H1 (cell line): ENCODE data around the gene REPS2. TPM values are rescaled to one million over a fixed set of nuclear protein-coding genes. Genes with fewer than 3 reads are reported as not detected.
"Not testable (repeated sequence)": the region's sequence is repeated elsewhere in the genome, so short reads cannot be mapped to it uniquely, and the experiment has no call there.

ENCODE experiments used
- CTCF ChIA-PET: fragments of 300-600 bp; sonication (Branson Sonifier 250); formaldehyde crosslinking; loops from one replicate; lab custom pipeline; 2021; ENCODE audit not compliant: partially characterized antibody; lab: Charles Lee
- POLR2A ChIA-PET: fragments of 300-600 bp; sonication (Branson Sonifier 250); formaldehyde crosslinking; loops from one replicate; lab custom pipeline; 2021; ENCODE audit warnings: inconsistent platforms; ENCODE audit not compliant: partially characterized antibody; lab: Charles Lee
- DNase-seq, 2 experiments: peaks; one replicate each; pipeline versions ENCODE4 v3.0.0 to v3.0.0-alpha.2; 2010 to 2022; ENCODE audit warnings: low spot score in 2 of 2, low read depth in 1 of 2, mixed read lengths in 1 of 2
- FAIRE-seq: peaks from 2 replicates; lab custom pipeline; 2011; peaks lifted over from hg19 to GRCh38; lab: Jason Lieb, UNC
- H2AFZ ChIP-seq: 2 replicates; pipeline ENCODE4 v1.8.1; 2012; ENCODE audit warnings: low read length, inconsistent platforms
- H2AK5ac ChIP-seq: 2 replicates; pipeline ENCODE4 v1.6.1; 2013; ENCODE audit warnings: low read depth, low read length
- H2BK120ac ChIP-seq: replicated peaks from 2 replicates; pipeline ENCODE3; 2013; ENCODE audit warnings: low read depth, low read length, inconsistent platforms
- H2BK12ac ChIP-seq: 2 replicates; pipeline ENCODE4 v1.6.1; 2013; ENCODE audit warnings: low read depth, low read length
- H2BK15ac ChIP-seq: 2 replicates; pipeline ENCODE4 v1.6.1; 2013; ENCODE audit warnings: low read length
- H2BK20ac ChIP-seq: 2 replicates; pipeline ENCODE4 v1.6.1; 2013; ENCODE audit warnings: low read length
- H2BK5ac ChIP-seq: 2 replicates; pipeline ENCODE4 v1.6.1; 2013; ENCODE audit warnings: low read depth, low read length
- H3K14ac ChIP-seq: 2 replicates; pipeline ENCODE4 v1.6.1; 2013; ENCODE audit warnings: inconsistent platforms; ENCODE audit not compliant: insufficient read length
- H3K18ac ChIP-seq: 2 replicates; pipeline ENCODE4 v1.6.1; 2013; ENCODE audit warnings: low read length; ENCODE audit errors: extremely low read depth
- H3K23ac ChIP-seq: 2 replicates; pipeline ENCODE4 v1.6.1; 2013; ENCODE audit warnings: inconsistent platforms; ENCODE audit not compliant: insufficient read length
- H3K23me2 ChIP-seq: 2 replicates; pipeline ENCODE4 v1.6.1; 2013; ENCODE audit warnings: low read depth, low read length
- H3K27ac ChIP-seq: 2 replicates; pipeline ENCODE4 v1.6.1; 2011; ENCODE audit warnings: low read depth, low read length, inconsistent platforms
- H3K27me3 ChIP-seq, 4 experiments: replicated peaks in 1 of 4; 1 replicate in 1 of 4; 2 replicates in 3 of 4; pipeline versions ENCODE4 v1.6.1 to v1.8.1; 2011 to 2013; ENCODE audit warnings: low read length in 3 of 4, mild to moderate bottlenecking in 3 of 4, inconsistent platforms in 2 of 4, mixed read lengths in 2 of 4, moderate library complexity in 1 of 4; ENCODE audit not compliant: control insufficient read depth in 3 of 4, insufficient read depth in 3 of 4; ENCODE audit errors: extremely low read depth in 1 of 4
- H3K36me3 ChIP-seq, 4 experiments: 2 replicates each; pipeline versions ENCODE4 v1.6.1 to v1.8.1; 2011 to 2013; ENCODE audit warnings: mild to moderate bottlenecking in 4 of 4, low read length in 3 of 4, moderate library complexity in 2 of 4, control low read depth in 1 of 4, inconsistent platforms in 1 of 4; ENCODE audit not compliant: insufficient read depth in 4 of 4, control insufficient read depth in 2 of 4
- H3K4ac ChIP-seq: replicated peaks from 2 replicates; pipeline ENCODE3; 2013; ENCODE audit warnings: low read length, low read depth, mixed read lengths, inconsistent platforms; ENCODE audit not compliant: insufficient read length
- H3K4me1 ChIP-seq, 4 experiments: replicated peaks in 1 of 4; 1 replicate in 1 of 4; 2 replicates in 3 of 4; pipeline versions ENCODE4 v1.6.1 to v1.8.1; 2011 to 2013; ENCODE audit warnings: low read length in 3 of 4, inconsistent platforms in 2 of 4, mixed read lengths in 1 of 4; ENCODE audit not compliant: insufficient read depth in 4 of 4, control insufficient read depth in 3 of 4
- H3K4me2 ChIP-seq, 2 experiments: 2 replicates each; pipeline versions ENCODE4 v1.6.1 to v1.8.1; 2011 to 2013; ENCODE audit warnings: low read depth in 2 of 2, low read length in 2 of 2, control low read depth in 1 of 2, inconsistent platforms in 1 of 2, mild to moderate bottlenecking in 1 of 2; ENCODE audit not compliant: insufficient read depth in 1 of 2
- H3K4me3 ChIP-seq, 4 experiments: fragments of 200-600, 300-600 bp in 1 of 4; sonication (generic), shearing (Covaris generic), sonication (Bioruptor Twin) in 1 of 4; 2 replicates each; pipeline versions ENCODE4 v1.5.1 to v1.8.1; 2011 to 2016; ENCODE audit warnings: low read length in 4 of 4, low read depth in 3 of 4, control low read depth in 2 of 4, inconsistent platforms in 2 of 4, mild to moderate bottlenecking in 2 of 4, mixed read lengths in 1 of 4, moderate library complexity in 1 of 4; ENCODE audit not compliant: insufficient read depth in 2 of 4; ENCODE audit errors: extremely low read depth in 1 of 4
- H3K56ac ChIP-seq: replicated peaks from 2 replicates; pipeline ENCODE3; 2013; ENCODE audit warnings: low read depth, mild to moderate bottlenecking, mixed read lengths, low read length, inconsistent platforms; ENCODE audit not compliant: insufficient read length
- H3K79me1 ChIP-seq: 2 replicates; pipeline ENCODE4 v1.6.1; 2013; ENCODE audit warnings: low read depth, low read length, control low read depth
- H3K79me2 ChIP-seq, 2 experiments: 2 replicates each; pipeline versions ENCODE4 v1.6.1 to v1.8.1; 2012 to 2013; ENCODE audit warnings: low read length in 2 of 2, mild to moderate bottlenecking in 2 of 2, inconsistent platforms in 1 of 2; ENCODE audit not compliant: insufficient read depth in 2 of 2, control insufficient read depth in 1 of 2
- H3K9ac ChIP-seq, 4 experiments: replicated peaks in 1 of 4; 1 replicate in 1 of 4; 2 replicates in 3 of 4; pipeline versions ENCODE4 v1.6.1 to v1.8.1; 2011 to 2013; ENCODE audit warnings: low read depth in 3 of 4, low read length in 3 of 4, control low read depth in 2 of 4, mild to moderate bottlenecking in 2 of 4, moderate library complexity in 2 of 4, inconsistent platforms in 1 of 4; ENCODE audit errors: extremely low read depth in 1 of 4
- H3K9me3 ChIP-seq, 2 experiments: 2 replicates each; pipeline versions ENCODE4 v1.6.1 to v1.8.1; 2012 to 2013; ENCODE audit warnings: mild to moderate bottlenecking in 2 of 2, moderate library complexity in 2 of 2, control low read depth in 1 of 2, inconsistent platforms in 1 of 2, low read depth in 1 of 2, low read length in 1 of 2, mixed read lengths in 1 of 2; ENCODE audit not compliant: insufficient read depth in 2 of 2
- H4K20me1 ChIP-seq, 2 experiments: replicated peaks in 1 of 2; 2 replicates each; pipeline versions ENCODE3 to v1.8.1; 2011 to 2013; ENCODE audit warnings: inconsistent platforms in 2 of 2, low read length in 2 of 2, mild to moderate bottlenecking in 1 of 2; ENCODE audit not compliant: insufficient read depth in 2 of 2, control insufficient read depth in 1 of 2
- H4K5ac ChIP-seq: 2 replicates; pipeline ENCODE4 v1.6.1; 2013; ENCODE audit warnings: low read length, low read depth, mixed read lengths, inconsistent platforms; ENCODE audit not compliant: insufficient read length
- H4K8ac ChIP-seq: 2 replicates; pipeline ENCODE4 v1.8.0; 2013; ENCODE audit warnings: mild to moderate bottlenecking, moderate library complexity, low read length, inconsistent platforms; ENCODE audit not compliant: insufficient read depth; ENCODE audit errors: extremely low read depth
- H4K91ac ChIP-seq: replicated peaks from 2 replicates; pipeline ENCODE3; 2013; ENCODE audit warnings: low read length, mixed read lengths, inconsistent platforms; ENCODE audit not compliant: insufficient read length
- WGBS, 2 experiments: shearing (Covaris generic) in 1 of 2; methylation state at CpG; one replicate each; pipeline versions ENCODE4 v1.1.6 to v1.1.7; 2013 to 2015; ENCODE audit warnings: low lambda C conversion rate in 2 of 2, mixed read lengths in 2 of 2, inconsistent platforms in 1 of 2, low coverage in 1 of 2, missing lambda C conversion rate in 1 of 2; ENCODE audit not compliant: insufficient replicate concordance in 2 of 2, insufficient coverage in 1 of 2, insufficient read length in 1 of 2; ENCODE audit errors: extremely low coverage in 1 of 2, missing lambda C conversion rate in 1 of 2; 5-methylcytosine and 5-hydroxymethylcytosine counted together
- polyA plus RNA-seq, 7 experiments: library from polyadenylated mRNA; depleted of rRNA in 3 of 7; stranded (reverse) in 5 of 7; unstranded in 2 of 7; fragments of >200 nt in 5 of 7; fragments of 200-250 nt in 2 of 7; gene quantifications; 1 replicate in 5 of 7; 2 replicates in 1 of 7; 4 replicates in 1 of 7; pipeline versions ENCODE4 v1.2.1 to v1.2.3, GENCODE V29; 2011 to 2013; ENCODE audit warnings: missing spikeins in 2 of 7, mixed read lengths in 2 of 7
- total RNA-seq: library from RNA; stranded (reverse); fragmentation: NEBNext Ultra II Directional; extraction: Animal tissue kit (Norgen Biotek cat#: 25700); gene quantifications from 2 replicates; pipeline ENCODE4 v1.2.1, GENCODE V29; 2021

The REPS2 gene
- total and polyA plus RNA-seq, 2 of the 8 experiments (the other 6 are each of a cell fraction or from before 2014, with no cell fraction given) = 0.79 to 4.3 TPM

DNA sequence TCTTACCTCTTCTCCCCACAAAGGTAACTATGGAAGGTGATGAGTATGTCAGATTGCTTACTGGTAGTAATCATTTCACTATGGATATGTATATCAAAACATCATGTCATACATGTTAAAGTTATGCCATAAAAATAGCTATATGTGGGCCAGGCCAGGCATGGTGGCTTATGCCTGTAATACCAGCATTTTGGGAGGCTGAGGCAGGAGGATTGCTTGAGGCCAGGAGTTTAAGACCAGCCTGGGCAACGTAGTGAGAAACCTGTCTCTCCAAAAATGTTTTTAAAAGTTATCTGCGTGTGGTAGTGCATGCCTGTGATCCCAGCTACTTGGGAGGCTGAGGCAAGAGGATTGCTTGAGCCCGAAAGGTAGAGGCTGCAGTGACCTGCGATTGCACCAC, 16.2 kb downstream of the REPS2 start:
- H3K23me2 ChIP-seq, POLR2A ChIA-PET, H3K4ac ChIP-seq, H3K4me2 ChIP-seq, H4K91ac ChIP-seq, H4K5ac ChIP-seq, H3K9ac ChIP-seq, H2AFZ ChIP-seq, H3K23ac ChIP-seq, H3K56ac ChIP-seq, H4K20me1 ChIP-seq, H3K4me1 ChIP-seq, H2BK5ac ChIP-seq, H2BK15ac ChIP-seq, H4K8ac ChIP-seq, H3K36me3 ChIP-seq, H3K79me2 ChIP-seq, H2BK12ac ChIP-seq, H3K27me3 ChIP-seq, H2BK120ac ChIP-seq, H3K9me3 ChIP-seq, H3K27ac ChIP-seq, DNase-seq, CTCF ChIA-PET, FAIRE-seq, H2BK20ac ChIP-seq, H3K18ac ChIP-seq, H3K79me1 ChIP-seq, H3K14ac ChIP-seq, H3K4me3 ChIP-seq, H2AK5ac ChIP-seq: not testable (repeated sequence)
- WGBS, 2 experiments = 84% methylated on average over 4 of the region's 4 CpGs; no CpG with 5 or more reads in 1 of the 2 experiments
